C4-2B (cell line): ENCODE measurements around the gene KCNAB2.

Source experiments
- ZFX ChIP-seq: fragments of 450-650 bp; IDR thresholded peaks from 2 replicates; pipeline ENCODE4 v1.6.1; 2017
- TF ChIP-seq, protein P1 (sequence below): fragments of 450-650 bp; conservative IDR thresholded peaks from 2 replicates; pipeline ENCODE4 v1.5.1; 2017; ENCODE audit warnings: mild to moderate bottlenecking

DNA sequence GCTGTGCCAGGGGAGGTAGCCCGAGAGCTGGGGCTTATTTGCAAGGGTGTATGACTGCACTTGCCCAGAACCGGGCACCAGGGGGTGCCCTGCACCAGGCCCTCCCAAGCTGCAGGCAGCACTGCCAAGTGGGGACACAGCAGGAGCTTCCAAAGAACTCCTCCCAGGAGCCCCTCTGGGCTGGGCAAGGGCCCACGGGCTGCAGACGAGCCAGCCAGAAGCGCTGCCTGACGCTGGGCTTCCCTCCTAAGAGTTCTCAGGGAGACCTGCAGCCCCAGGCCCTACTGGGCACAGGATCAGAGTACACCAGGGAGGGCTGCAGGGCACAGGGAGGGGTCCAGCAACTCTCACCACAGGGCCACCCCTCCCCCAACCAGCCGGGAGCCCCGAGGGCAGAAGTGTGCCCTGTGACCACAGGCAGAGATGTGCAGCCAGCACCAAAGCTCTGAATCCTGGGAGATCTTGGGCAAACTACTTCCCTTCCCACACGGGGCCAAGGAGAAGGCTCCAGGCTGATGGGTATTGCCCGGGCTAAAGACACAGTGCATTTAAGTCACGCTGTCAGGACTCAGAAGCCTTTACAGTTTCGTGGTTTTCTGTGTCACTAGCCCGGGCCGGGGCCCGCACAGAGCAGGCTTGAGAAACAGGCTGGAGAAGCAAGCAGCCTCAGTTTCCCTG, 63.4 kb downstream of the KCNAB2 start:
- TF ChIP-seq, protein P1, sequence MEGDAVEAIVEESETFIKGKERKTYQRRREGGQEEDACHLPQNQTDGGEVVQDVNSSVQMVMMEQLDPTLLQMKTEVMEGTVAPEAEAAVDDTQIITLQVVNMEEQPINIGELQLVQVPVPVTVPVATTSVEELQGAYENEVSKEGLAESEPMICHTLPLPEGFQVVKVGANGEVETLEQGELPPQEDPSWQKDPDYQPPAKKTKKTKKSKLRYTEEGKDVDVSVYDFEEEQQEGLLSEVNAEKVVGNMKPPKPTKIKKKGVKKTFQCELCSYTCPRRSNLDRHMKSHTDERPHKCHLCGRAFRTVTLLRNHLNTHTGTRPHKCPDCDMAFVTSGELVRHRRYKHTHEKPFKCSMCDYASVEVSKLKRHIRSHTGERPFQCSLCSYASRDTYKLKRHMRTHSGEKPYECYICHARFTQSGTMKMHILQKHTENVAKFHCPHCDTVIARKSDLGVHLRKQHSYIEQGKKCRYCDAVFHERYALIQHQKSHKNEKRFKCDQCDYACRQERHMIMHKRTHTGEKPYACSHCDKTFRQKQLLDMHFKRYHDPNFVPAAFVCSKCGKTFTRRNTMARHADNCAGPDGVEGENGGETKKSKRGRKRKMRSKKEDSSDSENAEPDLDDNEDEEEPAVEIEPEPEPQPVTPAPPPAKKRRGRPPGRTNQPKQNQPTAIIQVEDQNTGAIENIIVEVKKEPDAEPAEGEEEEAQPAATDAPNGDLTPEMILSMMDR: peak; percentile 64
- TF ChIP-seq ZFX: no peak
